ENCODE results near the gene PROZ.
A peak's percentile ranks its signal among the peaks of the same experiment; 100 is the strongest.

The PROZ gene

GRCh38 chr13:113195360-113195759, 36.9 kb downstream of the PROZ start:
- Histone ChIP-seq H3K36me3 (ENCODE audit: control insufficient read depth, insufficient read depth, low read length) (peaks cover 31% of the 10 kb centered on the region), H3K4me1 (ENCODE audit: control insufficient read depth, insufficient read depth, low read length) (no peaks in the 10 kb centered on the region), H3K9me3 (ENCODE audit: control insufficient read depth, insufficient read depth, low read length) (no peaks in the 10 kb centered on the region), H3K9ac (ENCODE audit: low read depth, low read length) (no peak overlapping the region), H3K27me3 (ENCODE audit: control insufficient read depth, insufficient read depth, low read length) (no peaks in the 10 kb centered on the region), H3K4me3 (ENCODE audit: low read depth, low read length) (no peak overlapping the region)

- Histone ChIP-seq H3K9me3 (ENCODE audit: control insufficient read depth, insufficient read depth, low read length) (no peaks in the 10 kb centered on the region), H3K27me3 (ENCODE audit: control insufficient read depth, insufficient read depth, low read length) (no peaks in the 10 kb centered on the region), H3K4me1 (ENCODE audit: control insufficient read depth, insufficient read depth, low read length) (no peaks in the 10 kb centered on the region), H3K36me3 (ENCODE audit: control insufficient read depth, insufficient read depth, low read length) (peaks cover 31% of the 10 kb centered on the region), H3K9ac (ENCODE audit: low read depth, low read length) (no peak overlapping the region), H3K4me3 (ENCODE audit: low read depth, low read length) (no peak overlapping the region)
These were observed 38.7 kb downstream of the PROZ start for GRCh38 chr13:113196970-113197737.

- Histone ChIP-seq H3K9ac (ENCODE audit: low read depth, low read length) (no peak overlapping the region), H3K4me1 (ENCODE audit: control insufficient read depth, insufficient read depth, low read length) (peaks cover 4% of the 10 kb centered on the region), H3K36me3 (ENCODE audit: control insufficient read depth, insufficient read depth, low read length) (peaks cover 15% of the 10 kb centered on the region)
These were observed 43.4 kb downstream of the PROZ start for GRCh38 chr13:113201815-113202214.

DNA sequence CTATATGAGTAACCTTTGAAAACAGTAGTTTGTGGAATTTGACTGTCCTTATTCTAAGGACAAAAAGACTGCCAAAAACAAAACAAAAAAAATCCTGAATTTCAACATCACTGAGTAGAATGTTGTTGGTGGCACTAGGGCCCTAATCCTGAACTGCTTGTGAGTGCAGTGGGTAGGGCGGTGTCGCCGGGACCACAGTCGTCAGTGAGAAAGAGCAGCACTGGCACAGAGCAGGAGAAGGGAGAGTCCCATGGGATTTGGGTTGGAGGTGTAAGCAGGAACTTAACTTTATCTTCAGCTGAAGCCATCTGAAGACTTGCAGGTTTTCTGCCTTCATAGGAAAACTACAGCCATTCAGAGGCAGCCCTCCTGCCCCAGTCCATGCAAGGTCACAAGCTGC, 44.5 kb downstream of the PROZ start:
- Histone ChIP-seq H3K4me3 (ENCODE audit: low read depth, low read length) (no peak overlapping the region), H3K4me1 (ENCODE audit: control insufficient read depth, insufficient read depth, low read length) (peaks cover 11% of the 10 kb centered on the region), H3K27me3 (ENCODE audit: control insufficient read depth, insufficient read depth, low read length) (no peaks in the 10 kb centered on the region), H3K9ac (ENCODE audit: low read depth, low read length) (peak overlapping the region; percentile 16), H3K36me3 (ENCODE audit: control insufficient read depth, insufficient read depth, low read length) (peaks cover 11% of the 10 kb centered on the region), H3K9me3 (ENCODE audit: control insufficient read depth, insufficient read depth, low read length) (no peaks in the 10 kb centered on the region)

More at GRCh38 chr13:113201815-113202214, 43.4 kb downstream of the PROZ start:
- Histone ChIP-seq H3K4me3 (ENCODE audit: low read depth, low read length) (no peak overlapping the region), H3K9me3 (ENCODE audit: control insufficient read depth, insufficient read depth, low read length) (no peaks in the 10 kb centered on the region), H3K27me3 (ENCODE audit: control insufficient read depth, insufficient read depth, low read length) (no peaks in the 10 kb centered on the region)

DNA sequence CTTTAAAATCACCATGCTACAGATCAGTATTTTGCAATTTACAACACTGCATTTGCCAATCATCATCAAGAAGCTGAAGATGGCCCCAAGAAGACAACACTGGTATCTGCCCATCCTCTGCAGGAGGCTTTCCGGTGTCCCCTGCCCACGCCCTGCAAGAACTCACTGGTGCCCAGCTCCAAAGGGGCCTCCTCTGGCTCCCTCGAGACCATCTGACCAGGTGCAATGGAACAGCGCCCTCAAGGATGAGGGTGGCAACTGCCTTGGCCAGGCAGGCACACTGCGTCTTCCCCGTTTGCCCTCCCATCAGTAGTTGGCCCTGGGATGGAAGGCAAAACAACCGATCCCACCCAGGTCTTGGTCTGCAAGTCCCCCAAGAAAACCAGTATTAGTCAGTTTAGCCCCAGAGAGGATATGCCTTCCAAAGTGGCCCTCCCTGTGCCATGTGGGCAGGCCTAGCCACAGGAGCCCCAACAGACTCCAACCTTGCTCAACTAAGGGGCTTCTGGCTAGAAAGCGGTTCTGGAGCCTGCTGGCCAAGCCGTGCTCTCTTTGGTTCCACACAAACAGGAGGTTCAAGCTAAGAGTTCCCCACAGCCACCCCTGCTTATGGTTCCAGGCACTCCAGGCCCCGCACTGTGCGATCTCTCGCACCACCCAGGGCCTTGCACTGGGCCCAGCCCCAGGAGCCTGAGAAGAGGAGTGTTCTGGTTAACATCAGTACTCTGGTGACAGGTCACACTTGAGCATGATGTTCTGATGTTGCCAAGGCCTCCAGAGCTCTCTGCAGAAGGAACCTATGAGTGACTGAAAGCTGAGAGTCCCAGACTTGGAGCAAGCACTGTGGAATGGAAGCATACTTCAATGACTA, 45.3 kb downstream of the PROZ start:
- Histone ChIP-seq H3K4me1 (ENCODE audit: control insufficient read depth, insufficient read depth, low read length) (peaks cover 11% of the 10 kb centered on the region), H3K9ac (ENCODE audit: low read depth, low read length) (no peak overlapping the region), H3K36me3 (ENCODE audit: control insufficient read depth, insufficient read depth, low read length) (peaks cover 12% of the 10 kb centered on the region), H3K4me3 (ENCODE audit: low read depth, low read length) (no peak overlapping the region), H3K27me3 (ENCODE audit: control insufficient read depth, insufficient read depth, low read length) (no peaks in the 10 kb centered on the region), H3K9me3 (ENCODE audit: control insufficient read depth, insufficient read depth, low read length) (no peaks in the 10 kb centered on the region)

GRCh38 chr13:113204378-113204734, 45.9 kb downstream of the PROZ start:
- Histone ChIP-seq H3K9me3 (ENCODE audit: control insufficient read depth, insufficient read depth, low read length) (no peaks in the 10 kb centered on the region), H3K36me3 (ENCODE audit: control insufficient read depth, insufficient read depth, low read length) (peaks cover 12% of the 10 kb centered on the region), H3K27me3 (ENCODE audit: control insufficient read depth, insufficient read depth, low read length) (no peaks in the 10 kb centered on the region), H3K4me3 (ENCODE audit: low read depth, low read length) (no peak overlapping the region), H3K4me1 (ENCODE audit: control insufficient read depth, insufficient read depth, low read length) (peaks cover 11% of the 10 kb centered on the region), H3K9ac (ENCODE audit: low read depth, low read length) (no peak overlapping the region)

- H3K4me1 ChIP-seq (ENCODE audit: control insufficient read depth, insufficient read depth, low read length): peaks cover 11% of the 10 kb centered on the region
- H3K9ac ChIP-seq (ENCODE audit: low read depth, low read length): no peak overlapping the region
- no peaks in the 10 kb centered on the region for H3K9me3 ChIP-seq (ENCODE audit: control insufficient read depth, insufficient read depth, low read length)
- no peaks in the 10 kb centered on the region for H3K27me3 ChIP-seq (ENCODE audit: control insufficient read depth, insufficient read depth, low read length)
- peaks cover 8% of the 10 kb centered on the region for H3K36me3 ChIP-seq (ENCODE audit: control insufficient read depth, insufficient read depth, low read length)
- H3K4me3 ChIP-seq (ENCODE audit: low read depth, low read length): no peak overlapping the region
These were observed 47.0 kb downstream of the PROZ start for GRCh38 chr13:113205428-113205931.

DNA sequence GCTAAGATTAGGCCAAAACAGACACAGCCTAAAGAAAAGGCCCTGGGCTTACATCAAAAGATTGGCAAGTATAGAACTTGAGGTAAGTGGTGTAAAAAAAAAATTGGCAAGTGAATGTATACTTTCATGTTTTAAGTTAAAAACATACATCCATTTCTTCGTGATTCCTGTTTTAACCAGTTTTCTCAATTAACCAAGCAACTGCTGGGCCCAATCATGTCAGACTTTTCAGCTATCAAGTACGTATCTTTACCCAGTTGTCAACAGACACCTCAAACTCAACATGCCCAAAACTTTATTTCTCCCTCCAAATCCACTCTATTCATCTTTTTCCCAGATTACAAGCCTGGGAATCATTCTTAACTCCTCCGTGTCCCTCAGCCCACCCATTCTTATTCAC, 49.0 kb downstream of the PROZ start:
- Histone ChIP-seq H3K36me3 (ENCODE audit: control insufficient read depth, insufficient read depth, low read length) (peaks cover 8% of the 10 kb centered on the region), H3K9me3 (ENCODE audit: control insufficient read depth, insufficient read depth, low read length) (no peaks in the 10 kb centered on the region), H3K4me1 (ENCODE audit: control insufficient read depth, insufficient read depth, low read length) (peaks cover 14% of the 10 kb centered on the region), H3K9ac (ENCODE audit: low read depth, low read length) (peak overlapping the region; percentile 94), H3K27me3 (ENCODE audit: control insufficient read depth, insufficient read depth, low read length) (no peaks in the 10 kb centered on the region), H3K4me3 (ENCODE audit: low read depth, low read length) (peak overlapping the region; percentile 92)

DNA sequence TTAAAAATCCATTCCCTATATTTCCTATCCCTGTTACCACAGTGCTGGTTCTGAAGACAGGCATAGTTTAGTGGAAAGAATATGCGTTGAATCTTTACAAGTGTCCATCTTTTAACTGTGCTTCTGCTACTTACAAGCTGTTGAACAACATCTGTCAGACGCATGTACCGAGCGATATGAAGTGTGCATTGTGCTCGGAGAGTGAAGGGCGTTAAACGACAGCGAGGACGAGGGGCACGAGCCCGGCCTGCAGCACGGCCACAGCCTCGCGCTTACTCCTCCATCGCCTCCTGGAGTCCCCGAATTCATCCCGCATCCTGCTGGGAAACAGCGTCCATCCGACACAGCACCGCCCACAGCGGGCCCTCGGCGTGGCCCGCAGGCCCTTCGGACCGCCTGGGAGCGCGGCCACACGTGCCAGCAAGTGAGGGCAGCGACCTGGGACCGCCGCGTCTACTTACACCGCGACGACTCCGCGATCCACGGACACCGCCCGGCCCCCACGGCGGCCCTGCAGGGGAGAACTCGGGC, 49.5 kb downstream of the PROZ start:
- Histone ChIP-seq H3K4me3 (ENCODE audit: low read depth, low read length) (peak overlapping the region; percentile 92), H3K9me3 (ENCODE audit: control insufficient read depth, insufficient read depth, low read length) (no peaks in the 10 kb centered on the region), H3K27me3 (ENCODE audit: control insufficient read depth, insufficient read depth, low read length) (no peaks in the 10 kb centered on the region), H3K9ac (ENCODE audit: low read depth, low read length) (peak overlapping the region; percentile 94), H3K4me1 (ENCODE audit: control insufficient read depth, insufficient read depth, low read length) (peaks cover 14% of the 10 kb centered on the region), H3K36me3 (ENCODE audit: control insufficient read depth, insufficient read depth, low read length) (peaks cover 8% of the 10 kb centered on the region)

GRCh38 chr13:113208421-113209335, 50.2 kb downstream of the PROZ start, which contains the start of gene PCID2:
TSS of gene PCID2 (minus strand) at chr13:113208669. CDS start at chr13:113208634, 35 bp downstream.
- Histone ChIP-seq H3K9ac (ENCODE audit: low read depth, low read length) (peak within 1 kb of the TSS; percentile 94), H3K4me1 (ENCODE audit: control insufficient read depth, insufficient read depth, low read length) (peaks cover 14% of the 10 kb centered on the region), H3K27me3 (ENCODE audit: control insufficient read depth, insufficient read depth, low read length) (no peaks in the 10 kb centered on the region), H3K4me3 (ENCODE audit: low read depth, low read length) (peak within 1 kb of the TSS; percentile 92), H3K36me3 (ENCODE audit: control insufficient read depth, insufficient read depth, low read length) (peaks cover 8% of the 10 kb centered on the region), H3K9me3 (ENCODE audit: control insufficient read depth, insufficient read depth, low read length) (no peaks in the 10 kb centered on the region)

GRCh38 chr13:113209336-113209758, 50.9 kb downstream of the PROZ start, which contains the start of gene CUL4A:
TSS of gene CUL4A (plus strand) at chr13:113209613. CDS start at chr13:113209628, 15 bp downstream.
- peak within 1 kb of the TSS; percentile 92 for H3K4me3 ChIP-seq (ENCODE audit: low read depth, low read length)
- no peaks in the 10 kb centered on the region for H3K27me3 ChIP-seq (ENCODE audit: control insufficient read depth, insufficient read depth, low read length)
- peak within 1 kb of the TSS; percentile 94 for H3K9ac ChIP-seq (ENCODE audit: low read depth, low read length)
- H3K9me3 ChIP-seq (ENCODE audit: control insufficient read depth, insufficient read depth, low read length): no peaks in the 10 kb centered on the region
- peaks cover 14% of the 10 kb centered on the region for H3K4me1 ChIP-seq (ENCODE audit: control insufficient read depth, insufficient read depth, low read length)
- H3K36me3 ChIP-seq (ENCODE audit: control insufficient read depth, insufficient read depth, low read length): peaks cover 8% of the 10 kb centered on the region

Data from iPS-15b (cell line).